Measurements from ENCODE around the gene SDHA. TPM values are rescaled to one million over a fixed set of nuclear protein-coding genes. Genes with fewer than 3 reads are reported as not detected.
"Not testable (repeated sequence)": the region's sequence is repeated elsewhere in the genome, so short reads cannot be mapped to it uniquely, and the experiment has no call there.

SDHA gene
- total RNA-seq, 1 experiment from 2014 or later: 163 TPM

- H3K9me2 ChIP-seq (replicated peaks; ENCODE audit: low read length); H3K27ac ChIP-seq (ENCODE audit: low read length); H3K27me3 ChIP-seq (ENCODE audit: low read length); H3K9me3 ChIP-seq (ENCODE audit: low read length); H3K9ac ChIP-seq (ENCODE audit: low read length); H2AFZ ChIP-seq (ENCODE audit: low read length); DNase-seq; CTCF ChIA-PET; POLR2A ChIA-PET (ENCODE audit: unreplicated experiment); H3F3A ChIP-seq (ENCODE audit: low read length, unreplicated experiment); BruUV-seq (replicated peaks); ATAC-seq: not testable (repeated sequence)
- H3K4me2 ChIP-seq (ENCODE audit: low read length): peak overlapping the region; percentile 76
- intact Hi-C loops (cut with micrococcal nuclease): loop anchor here (5.0 kb wide), 1 partner anchor 52 kb away; no protein-coding TSS in a partner anchor
- H4K20me1 ChIP-seq (ENCODE audit: low read length): peaks cover 25% of the 10 kb centered on the region
- peaks cover 77% of the 10 kb centered on the region for H3K79me2 ChIP-seq (ENCODE audit: low read length)
- peak overlapping the region; percentile 86 for H3K4me3 ChIP-seq (ENCODE audit: low read length)
- peaks cover 19% of the 10 kb centered on the region for H3K4me1 ChIP-seq (ENCODE audit: insufficient read depth, low read length)
- H3K36me3 ChIP-seq (ENCODE audit: low read depth, low read length): peaks cover 26% of the 10 kb centered on the region
These were observed 56.2 kb downstream of the SDHA start for GRCh38 chr5:274346-274745.

DNA sequence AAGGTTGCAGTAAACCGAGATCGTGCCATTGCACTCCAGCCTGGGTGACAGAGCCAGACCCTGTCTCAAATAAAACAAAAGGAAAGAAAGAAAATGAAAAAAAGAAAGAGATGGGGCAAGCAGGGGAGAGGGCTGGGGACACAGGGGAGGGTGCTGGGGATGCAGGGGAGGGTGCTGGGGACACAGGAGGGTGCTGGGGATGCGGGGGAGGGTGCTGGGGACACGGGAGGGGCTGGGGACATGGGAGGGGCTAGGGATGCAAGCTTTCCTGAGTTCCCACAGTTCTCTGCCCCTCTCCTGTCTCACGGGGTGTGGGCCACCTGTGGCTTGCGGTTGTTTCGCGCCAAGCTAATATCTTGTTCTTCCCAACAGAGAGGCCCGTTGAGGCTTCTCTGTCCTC is 60.5 kb downstream of the SDHA start:
- POLR2A ChIA-PET (ENCODE audit: unreplicated experiment): no interaction called here
- intact Hi-C loops (cut with micrococcal nuclease): no loop called here

DNA sequence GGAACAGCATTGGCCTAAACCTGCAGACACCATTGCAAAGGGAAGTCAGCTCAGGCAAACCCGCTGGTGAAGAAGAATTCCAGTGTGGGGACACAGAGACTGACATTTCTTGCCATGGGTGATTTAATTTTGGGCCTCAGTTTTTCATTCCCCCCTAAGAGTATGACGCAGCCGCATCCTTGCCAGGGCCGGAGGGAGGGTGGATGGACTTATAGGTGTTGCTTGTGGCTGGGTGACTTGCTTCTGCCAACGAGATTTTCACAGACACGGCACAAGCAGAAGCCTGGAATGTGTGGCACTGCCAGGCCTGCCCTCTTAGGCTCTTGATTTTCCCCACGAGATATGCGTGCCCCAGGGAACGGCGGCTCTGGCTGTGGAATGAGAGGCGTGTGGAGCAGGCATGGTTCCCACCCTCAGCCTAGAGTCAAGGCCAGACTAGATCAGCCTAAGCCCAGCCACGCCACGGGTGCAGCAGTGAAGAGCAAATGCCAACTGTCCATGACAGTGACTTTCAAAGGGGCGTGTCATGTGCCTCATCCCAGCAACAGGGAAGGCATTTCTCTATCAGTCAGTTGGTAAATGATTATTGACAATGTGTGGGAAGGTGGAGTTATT is 61.0 kb downstream of the SDHA start:
- H3K79me2 ChIP-seq (ENCODE audit: low read length): peaks cover 97% of the 10 kb centered on the region
- H3K4me2 ChIP-seq (ENCODE audit: low read length); H3F3A ChIP-seq (ENCODE audit: low read length, unreplicated experiment); ATAC-seq; H3K27ac ChIP-seq (ENCODE audit: low read length); intact Hi-C loops (cut with micrococcal nuclease); H3K4me3 ChIP-seq (ENCODE audit: low read length); H3K9ac ChIP-seq (ENCODE audit: low read length); H3K9me3 ChIP-seq (ENCODE audit: low read length); CTCF ChIA-PET; BruUV-seq (replicated peaks); POLR2A ChIA-PET (ENCODE audit: unreplicated experiment); H2AFZ ChIP-seq (ENCODE audit: low read length); H3K4me1 ChIP-seq (ENCODE audit: insufficient read depth, low read length); H3K9me2 ChIP-seq (replicated peaks; ENCODE audit: low read length); H3K27me3 ChIP-seq (ENCODE audit: low read length); DNase-seq: not testable (repeated sequence)
- peaks cover 38% of the 10 kb centered on the region for H3K36me3 ChIP-seq (ENCODE audit: low read depth, low read length)
- H4K20me1 ChIP-seq (ENCODE audit: low read length): peaks cover 23% of the 10 kb centered on the region

More for the DNA sequence above, 60.5 kb downstream of the SDHA start:
- ATAC-seq: no peak
- H3K4me1 ChIP-seq (ENCODE audit: insufficient read depth, low read length): peaks cover 13% of the 10 kb centered on the region
- no peaks in the 10 kb centered on the region for H3F3A ChIP-seq (ENCODE audit: low read length, unreplicated experiment)
- no peak overlapping the region for H3K9ac ChIP-seq (ENCODE audit: low read length)
- no peak for TF ChIP-seq EZH2phosphoT487 (IDR thresholded peaks at IDR 0.05; ENCODE audit: borderline replicate concordance, low read length)
- no peak for TF ChIP-seq CTCF (conservative IDR thresholded peaks at IDR 0.05; ENCODE audit: low read depth, low read length)
- TF ChIP-seq EZH2 (IDR thresholded peaks at IDR 0.05; ENCODE audit: low read length, unreplicated experiment): no peak
- H3K9me2 ChIP-seq (replicated peaks; ENCODE audit: low read length): no peaks in the 10 kb centered on the region
- peaks cover 97% of the 10 kb centered on the region for H3K79me2 ChIP-seq (ENCODE audit: low read length)
- H3K4me2 ChIP-seq (ENCODE audit: low read length): no peak overlapping the region
- no peak for DNase-seq
- peaks cover 38% of the 10 kb centered on the region for H3K36me3 ChIP-seq (ENCODE audit: low read depth, low read length)
- no peaks in the 10 kb centered on the region for H3K27me3 ChIP-seq (ENCODE audit: low read length)
- H2AFZ ChIP-seq (ENCODE audit: low read length): no peak overlapping the region
- BruUV-seq (replicated peaks): no TSS peak
- H3K9me3 ChIP-seq (ENCODE audit: low read length): no peaks in the 10 kb centered on the region
- H4K20me1 ChIP-seq (ENCODE audit: low read length): peaks cover 25% of the 10 kb centered on the region
- no peak overlapping the region for H3K4me3 ChIP-seq (ENCODE audit: low read length)
- H3K27ac ChIP-seq (ENCODE audit: low read length): no peak overlapping the region
- CTCF ChIA-PET: no interaction called here
